Endothelial cell (in vitro differentiated cells): ENCODE data around the gene GALNT9. TPM values are rescaled to one million over a fixed set of nuclear protein-coding genes. Genes with fewer than 3 reads are reported as not detected.

Experiments used
- DNase-seq: peaks from one replicate; pipeline ENCODE4 v3.0.0; 2021; ENCODE audit warnings: low spot score
- H3K27ac Mint-ChIP-seq: one replicate; pipeline ENCODE4 v1.8.0; 2021; ENCODE audit warnings: mixed read lengths, inconsistent platforms; ENCODE audit not compliant: unreplicated experiment
- H3K27me3 Mint-ChIP-seq: one replicate; pipeline ENCODE4 v1.8.0; 2021; ENCODE audit warnings: mild to moderate bottlenecking, moderate library complexity, mixed read lengths, inconsistent platforms; ENCODE audit not compliant: unreplicated experiment
- H3K36me3 Mint-ChIP-seq: one replicate; pipeline ENCODE4 v1.8.0; 2021; ENCODE audit warnings: mild to moderate bottlenecking, low read depth, mixed read lengths, inconsistent platforms; ENCODE audit not compliant: unreplicated experiment
- H3K4me1 Mint-ChIP-seq: one replicate; pipeline ENCODE4 v1.8.0; 2021; ENCODE audit warnings: mild to moderate bottlenecking, mixed read lengths, inconsistent platforms; ENCODE audit not compliant: unreplicated experiment
- H3K4me3 Mint-ChIP-seq: one replicate; pipeline ENCODE4 v1.8.0; 2021; ENCODE audit warnings: mild to moderate bottlenecking, mixed read lengths, inconsistent platforms; ENCODE audit not compliant: unreplicated experiment
- H3K9me3 Mint-ChIP-seq: one replicate; pipeline ENCODE4 v1.8.0; 2021; ENCODE audit warnings: mixed read lengths, inconsistent platforms; ENCODE audit not compliant: unreplicated experiment
- CTCF ChIP-seq: fragments of 200-600 bp; sonication (generic); IDR thresholded peaks from one replicate; pipeline ENCODE4 v1.5.0; 2021; ENCODE audit warnings: antibody characterized with exemption; ENCODE audit not compliant: unreplicated experiment
- total RNA-seq: library from RNA; stranded (reverse); fragmentation: NEBNext Ultra II Directional; extraction: Animal tissue kit (Norgen Biotek cat#: 25700); gene quantifications from one replicate; pipeline ENCODE4 v1.2.1, GENCODE V29; 2021; ENCODE audit not compliant: unreplicated experiment

The GALNT9 gene
- total RNA-seq, 1 donor from 2014 or later, result not detected

GRCh38 chr12:132354211-132354981 is 25.0 kb upstream of the GALNT9 start:
- no peaks in the 10 kb centered on the region for H3K36me3 Mint-ChIP-seq
- H3K4me1 Mint-ChIP-seq, result peaks cover 5% of the 10 kb centered on the region
- no peak for TF ChIP-seq CTCF
- DNase-seq, result no peak
- no peak overlapping the region for H3K4me3 Mint-ChIP-seq
- H3K9me3 Mint-ChIP-seq, result no peaks in the 10 kb centered on the region
- peaks cover 7% of the 10 kb centered on the region for H3K27me3 Mint-ChIP-seq
- H3K27ac Mint-ChIP-seq, result no peak overlapping the region

GRCh38 chr12:132353811-132354210 is 24.4 kb upstream of the GALNT9 start:
- Mint-ChIP-seq H3K4me1 (peaks cover 5% of the 10 kb centered on the region), H3K4me3 (no peak overlapping the region), H3K36me3 (no peaks in the 10 kb centered on the region), H3K27me3 (peaks cover 7% of the 10 kb centered on the region), H3K27ac (no peak overlapping the region), H3K9me3 (no peaks in the 10 kb centered on the region)
- no peak for DNase-seq
- no peak for TF ChIP-seq CTCF

- H3K27me3 Mint-ChIP-seq, result peaks cover 7% of the 10 kb centered on the region
- DNase-seq, result no peak
- H3K4me1 Mint-ChIP-seq, result peaks cover 5% of the 10 kb centered on the region
- no peak for TF ChIP-seq CTCF
- no peak overlapping the region for H3K4me3 Mint-ChIP-seq
- no peak overlapping the region for H3K27ac Mint-ChIP-seq
- no peaks in the 10 kb centered on the region for H3K9me3 Mint-ChIP-seq
- H3K36me3 Mint-ChIP-seq, result no peaks in the 10 kb centered on the region
Observed at GRCh38 chr12:132352896-132353800, 23.8 kb upstream of the GALNT9 start.

- no peak for TF ChIP-seq CTCF
- Mint-ChIP-seq H3K4me1 (peaks cover 2% of the 10 kb centered on the region), H3K27ac (no peak overlapping the region), H3K36me3 (no peaks in the 10 kb centered on the region), H3K9me3 (no peaks in the 10 kb centered on the region), H3K27me3 (peaks cover 6% of the 10 kb centered on the region), H3K4me3 (no peak overlapping the region)
- no peak for DNase-seq
Observed at GRCh38 chr12:132351751-132352495, 22.5 kb upstream of the GALNT9 start.
